GM08714 (cell line): ENCODE data around the gene EDN1.
"Not testable (repeated sequence)": the region's sequence is repeated elsewhere in the genome, so short reads cannot be mapped to it uniquely, and the experiment has no call there.

Experiments
- H3K4me3 ChIP-seq: fragments of 200-500 bp; sonication (Bioruptor generic); 2 replicates; pipeline ENCODE4 v1.5.1; 2014; ENCODE audit warnings: mild to moderate bottlenecking, low read length, inconsistent platforms
- ZNF274 ChIP-seq: IDR thresholded peaks from 2 replicates; pipeline ENCODE4 v1.6.1; 2012; ENCODE audit warnings: mild to moderate bottlenecking, low read depth, low read length

EDN1 gene

DNA sequence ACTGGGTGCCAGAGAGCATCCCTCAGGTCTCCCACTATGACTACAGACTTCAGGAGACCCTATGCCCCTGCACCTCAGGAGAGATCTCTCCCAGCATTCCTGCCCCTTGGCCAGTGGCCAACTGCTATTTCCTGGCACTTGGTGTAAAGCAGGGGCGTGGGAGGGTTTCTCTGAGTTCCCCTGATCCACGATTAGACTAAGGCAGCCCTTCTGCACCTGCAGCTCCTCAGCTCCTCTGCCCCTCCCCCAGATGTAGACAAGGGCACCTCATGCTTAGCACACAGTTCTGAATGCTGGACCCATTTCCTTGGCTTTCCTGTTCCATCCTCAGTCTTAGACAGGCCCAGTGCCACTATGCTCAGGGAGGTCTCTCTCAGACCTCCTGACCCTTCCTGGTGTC, 28.6 kb downstream of the EDN1 start:
- no peak overlapping the region for H3K4me3 ChIP-seq
- no peak for TF ChIP-seq ZNF274

DNA sequence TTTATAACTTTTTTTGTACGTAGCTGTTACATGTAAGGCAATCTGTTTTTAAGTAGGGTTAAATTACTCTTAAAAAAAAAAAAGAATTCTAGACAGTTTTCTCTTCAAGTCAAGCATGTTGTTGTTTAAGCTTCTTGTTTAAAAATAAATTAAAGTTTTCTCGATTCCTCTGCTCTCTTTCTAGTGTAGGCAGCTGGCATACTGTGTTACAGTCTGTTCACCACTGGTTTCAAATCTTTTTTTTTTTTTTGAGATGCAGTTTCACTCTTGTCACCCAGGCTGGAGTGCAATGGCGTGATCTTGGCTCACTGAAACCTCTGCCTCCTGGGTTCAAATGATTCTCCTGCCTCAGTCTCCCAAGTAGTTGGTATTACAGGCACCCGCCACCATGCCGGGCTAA, 29.9 kb downstream of the EDN1 start:
- not testable (repeated sequence) for H3K4me3 ChIP-seq

DNA sequence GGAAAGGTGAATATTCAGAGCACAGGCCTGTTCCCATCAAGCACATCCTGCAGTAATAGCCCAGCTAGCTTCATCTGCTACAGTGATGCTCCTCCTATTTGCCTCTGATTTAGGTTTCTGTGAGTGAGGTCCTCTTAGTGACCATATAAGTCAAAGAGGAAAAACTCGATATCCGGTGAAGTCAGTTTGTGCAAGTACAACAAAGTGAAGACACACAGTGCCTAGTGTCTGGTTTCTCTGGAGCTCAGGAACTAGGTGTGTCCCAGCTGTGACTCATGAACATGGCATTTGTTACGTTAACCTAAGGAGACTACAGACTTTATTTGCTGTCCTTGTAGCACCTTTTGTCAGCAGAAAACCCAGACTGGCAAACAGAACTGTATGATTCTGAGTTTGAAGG, 33.9 kb downstream of the EDN1 start:
- no peak overlapping the region for H3K4me3 ChIP-seq
- no peak for TF ChIP-seq ZNF274

DNA sequence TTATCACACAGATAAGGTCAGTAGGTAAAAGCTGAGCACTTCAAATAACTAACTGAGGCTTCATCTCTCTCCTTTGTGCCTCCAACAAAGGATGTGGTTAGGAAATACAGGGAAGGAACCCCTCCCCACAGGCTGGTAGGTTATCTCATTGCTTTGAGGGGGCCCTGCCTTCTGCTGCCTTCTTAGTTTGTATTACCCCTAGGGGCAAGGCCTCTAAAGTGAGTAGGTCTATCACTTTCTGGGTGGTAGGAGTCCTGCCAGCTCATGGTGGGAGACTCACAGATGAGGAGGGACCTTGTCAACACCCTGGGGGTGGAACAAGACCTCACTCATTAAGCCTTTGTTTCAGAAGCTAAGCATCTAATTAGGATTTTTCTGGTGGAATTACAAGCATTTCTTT, 34.6 kb downstream of the EDN1 start:
- no peak for TF ChIP-seq ZNF274
- no peak overlapping the region for H3K4me3 ChIP-seq

DNA sequence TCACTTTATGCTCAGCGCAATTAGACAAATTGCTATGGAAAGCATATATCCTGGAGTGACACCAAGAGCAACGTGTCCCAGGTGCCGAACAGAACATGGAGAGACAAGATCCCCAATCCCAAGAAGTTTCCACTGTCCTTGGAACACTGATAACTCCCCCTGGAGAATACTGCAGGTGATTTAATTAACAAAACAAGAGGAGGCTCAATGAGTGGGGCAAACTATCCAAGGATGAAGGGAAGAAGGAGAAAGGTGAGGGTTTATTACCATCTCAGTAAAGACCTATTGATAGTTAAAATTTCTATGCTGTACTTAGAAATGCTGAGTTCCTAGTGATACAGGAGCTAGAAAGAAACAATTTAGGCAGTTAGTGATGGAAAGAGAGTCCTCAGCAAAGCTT, 35.7 kb downstream of the EDN1 start:
- TF ChIP-seq ZNF274 = no peak
- H3K4me3 ChIP-seq = no peak overlapping the region

DNA sequence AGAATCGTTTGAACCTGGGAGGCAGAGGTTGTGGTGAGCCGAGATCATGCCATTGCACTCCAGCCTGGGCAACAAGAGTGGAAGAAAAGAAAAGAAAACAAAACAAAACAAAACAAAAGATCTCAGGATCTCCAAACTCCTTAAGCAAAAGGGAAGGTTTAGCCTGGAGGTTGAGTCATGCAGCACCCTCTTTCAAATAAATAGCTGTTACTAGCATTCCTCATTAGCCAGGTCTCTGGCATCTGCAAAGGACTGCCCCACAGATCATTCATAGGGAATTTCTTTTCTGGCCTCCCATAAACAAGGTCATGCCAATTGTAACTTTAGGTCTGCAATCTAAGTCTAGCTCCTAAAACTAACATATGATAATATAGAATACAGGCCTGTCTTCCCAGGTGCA, 37.2 kb downstream of the EDN1 start:
- no peak overlapping the region for H3K4me3 ChIP-seq
- no peak for TF ChIP-seq ZNF274

DNA sequence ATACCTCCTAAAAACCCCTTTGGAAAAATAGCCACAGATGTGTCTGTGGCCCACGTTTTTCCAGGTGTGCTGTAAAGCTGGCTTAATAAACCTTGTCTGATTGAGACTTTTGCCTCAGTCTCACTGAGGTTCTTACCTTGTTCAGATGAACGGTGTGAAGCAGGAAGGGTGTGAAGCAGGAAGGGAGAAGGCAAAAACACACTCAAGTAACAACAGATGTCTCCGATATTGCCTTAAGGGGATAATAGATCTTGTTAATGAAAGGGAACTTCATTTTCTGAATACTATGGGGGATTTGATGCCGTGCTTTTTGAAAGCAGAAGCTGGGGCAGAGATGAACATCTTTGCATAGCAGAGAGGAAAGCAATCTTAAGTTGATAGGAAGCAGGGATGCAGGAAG, 37.8 kb downstream of the EDN1 start:
- no peak for TF ChIP-seq ZNF274
- H3K4me3 ChIP-seq = no peak overlapping the region

DNA sequence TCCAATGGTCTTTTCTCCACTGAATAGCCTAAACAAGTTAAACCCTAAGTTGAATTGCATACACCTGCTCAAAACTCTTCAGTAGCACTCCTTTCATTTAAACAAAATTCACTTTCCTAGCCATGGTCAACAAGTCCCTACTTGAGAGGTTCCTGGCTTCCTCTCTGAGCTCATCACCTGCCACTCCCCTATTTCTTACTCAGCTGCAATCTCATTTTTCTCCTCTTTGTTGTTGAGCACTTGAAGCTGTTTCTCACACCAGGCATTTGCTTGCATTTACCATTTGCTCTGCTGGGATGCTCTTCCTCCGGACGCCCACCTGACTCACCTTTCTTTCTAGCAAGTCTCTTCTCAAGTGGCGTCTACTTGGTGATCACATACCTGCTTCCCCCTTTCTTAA, 38.5 kb downstream of the EDN1 start:
- TF ChIP-seq ZNF274 = no peak
- H3K4me3 ChIP-seq = no peak overlapping the region

DNA sequence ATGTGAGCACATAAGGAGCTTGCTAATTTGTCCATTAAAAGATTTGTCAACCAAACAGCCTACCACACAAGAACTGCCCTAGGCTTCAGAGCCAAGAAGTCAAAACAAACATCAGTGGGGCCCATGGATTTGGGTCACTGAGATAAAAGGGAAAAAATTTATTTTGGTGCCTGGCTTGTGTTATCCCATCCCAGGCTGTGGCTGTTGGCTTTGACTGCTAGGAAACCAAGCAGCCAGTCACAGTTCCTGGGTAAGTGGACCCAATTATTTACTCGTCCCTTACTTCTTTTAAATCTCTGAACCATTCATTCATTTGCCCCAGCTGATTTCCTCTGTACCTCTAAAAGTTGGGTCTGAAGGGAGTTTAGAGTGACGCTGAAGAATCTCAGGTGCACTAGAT, 41.3 kb downstream of the EDN1 start:
- TF ChIP-seq ZNF274 = no peak
- H3K4me3 ChIP-seq = no peak overlapping the region

DNA sequence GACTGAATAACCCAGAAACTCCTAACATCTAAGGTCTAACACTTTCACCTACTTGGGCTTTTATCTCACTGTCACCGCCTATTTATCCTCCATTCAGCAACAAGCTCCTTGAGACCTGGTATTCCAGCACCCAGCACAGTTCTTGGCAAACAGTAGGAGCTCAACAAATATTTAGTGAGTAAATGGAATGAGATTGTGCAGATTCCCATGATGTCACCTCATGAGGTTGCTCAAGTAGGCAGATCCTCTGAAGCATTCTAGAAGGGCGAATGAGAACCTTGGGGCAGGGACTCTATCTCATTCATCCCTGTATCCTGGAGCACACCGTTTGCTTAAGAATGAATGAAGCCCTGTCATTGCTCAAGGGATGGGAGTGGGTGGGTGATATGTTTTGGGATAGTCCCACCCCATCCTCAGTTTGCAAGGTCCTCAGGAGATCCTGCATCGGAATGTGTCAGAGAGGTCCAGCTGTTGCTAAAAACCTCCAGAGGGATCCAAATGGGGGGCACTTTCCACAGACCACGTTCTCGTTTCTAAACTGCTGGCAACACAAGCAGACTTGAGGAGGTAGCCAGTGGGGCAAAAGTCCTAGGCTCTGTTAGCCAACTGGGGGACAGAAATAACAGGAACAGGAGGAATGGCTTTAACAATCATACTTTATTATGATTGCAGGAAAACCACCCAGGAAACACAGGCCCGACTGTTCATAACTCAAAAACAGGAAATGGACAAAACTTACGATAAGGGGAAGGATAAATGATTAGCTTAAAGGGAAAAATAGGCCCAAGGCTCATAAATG, 42.0 kb downstream of the EDN1 start:
- H3K4me3 ChIP-seq = no peak overlapping the region
- no peak for TF ChIP-seq ZNF274

DNA sequence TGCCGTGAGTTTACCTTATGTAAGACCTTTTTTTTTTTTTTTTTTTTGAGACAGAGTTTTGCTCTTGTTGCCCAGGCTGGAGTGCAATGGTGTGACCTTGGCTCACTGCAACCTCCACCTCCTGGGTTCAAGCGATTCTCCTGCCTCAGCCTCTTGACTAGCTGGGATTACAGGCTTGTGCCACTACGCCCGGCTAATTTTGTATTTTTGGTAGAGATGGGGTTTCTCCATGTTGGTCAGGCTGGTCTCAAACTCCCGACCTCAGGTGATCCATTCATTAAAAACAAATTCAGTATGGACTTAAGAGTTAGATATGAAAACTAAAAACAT, 42.6 kb downstream of the EDN1 start:
- not testable (repeated sequence) for H3K4me3 ChIP-seq

DNA sequence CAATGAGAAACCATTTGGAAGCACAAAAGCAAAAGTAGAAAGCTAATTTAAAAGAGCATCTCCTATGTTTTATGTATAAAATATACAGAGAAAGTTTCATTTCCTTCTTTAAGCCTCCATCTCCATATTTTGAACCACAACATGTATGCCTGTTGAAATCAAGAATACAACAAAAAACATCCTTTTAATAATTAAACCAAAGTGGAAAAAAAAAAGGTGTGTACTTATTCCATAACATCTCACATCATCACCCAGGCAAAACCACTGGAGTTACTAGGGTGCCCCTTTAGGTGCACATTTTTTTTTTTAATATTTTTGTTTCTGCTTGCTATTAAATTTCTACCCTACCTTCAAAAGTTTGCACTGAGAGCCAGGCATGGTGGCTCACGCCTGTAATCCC, 43.0 kb downstream of the EDN1 start:
- no peak for TF ChIP-seq ZNF274
- H3K4me3 ChIP-seq = no peak overlapping the region

DNA sequence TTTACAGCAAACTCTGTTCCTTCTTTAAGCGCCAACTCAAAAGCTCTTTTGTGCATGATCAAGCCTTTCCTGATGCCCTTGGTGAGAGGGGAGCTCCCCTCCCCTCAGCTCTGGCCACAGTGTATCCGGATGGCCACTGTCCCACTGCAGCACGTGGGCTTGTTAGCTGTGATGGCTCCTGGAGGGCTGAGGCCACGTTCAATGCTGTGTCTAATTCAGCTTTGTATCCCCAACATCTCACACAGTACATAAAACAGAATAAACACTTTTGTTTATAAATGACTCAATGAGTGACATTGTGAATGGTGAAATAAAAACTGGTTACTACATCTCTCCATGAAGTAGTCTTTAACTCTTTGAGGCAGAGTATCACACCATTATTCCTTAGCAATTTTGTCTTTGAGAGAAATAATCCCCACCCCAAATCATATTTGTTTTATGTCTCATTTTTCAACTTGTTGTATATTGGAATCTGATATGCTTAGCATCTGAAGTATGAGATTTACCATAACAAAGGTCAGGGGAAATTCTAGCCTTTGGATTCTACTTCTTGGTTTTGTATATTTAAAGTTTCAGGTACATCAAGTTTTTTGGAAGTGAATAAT, 44.5 kb downstream of the EDN1 start:
- TF ChIP-seq ZNF274 = no peak
- no peak overlapping the region for H3K4me3 ChIP-seq

DNA sequence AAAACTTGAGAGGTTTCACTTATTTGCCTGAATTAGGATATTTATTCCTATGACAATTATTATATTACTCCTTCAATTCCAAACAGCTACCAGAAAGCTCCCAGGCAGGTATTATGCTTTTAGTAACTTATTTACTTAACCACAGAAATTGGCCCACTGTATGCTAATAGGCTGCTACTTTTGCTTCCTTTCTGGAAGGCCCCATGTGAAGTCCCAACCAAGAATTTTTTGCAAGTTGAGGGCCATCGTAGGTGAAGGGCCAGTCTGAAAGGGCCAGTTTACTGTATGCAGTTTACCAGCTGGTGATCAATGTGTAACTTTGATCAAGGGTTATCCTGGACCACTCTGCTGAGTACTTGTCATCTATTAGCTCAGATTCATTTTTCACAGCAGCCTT, 45.0 kb downstream of the EDN1 start:
- no peak overlapping the region for H3K4me3 ChIP-seq
- no peak for TF ChIP-seq ZNF274

DNA sequence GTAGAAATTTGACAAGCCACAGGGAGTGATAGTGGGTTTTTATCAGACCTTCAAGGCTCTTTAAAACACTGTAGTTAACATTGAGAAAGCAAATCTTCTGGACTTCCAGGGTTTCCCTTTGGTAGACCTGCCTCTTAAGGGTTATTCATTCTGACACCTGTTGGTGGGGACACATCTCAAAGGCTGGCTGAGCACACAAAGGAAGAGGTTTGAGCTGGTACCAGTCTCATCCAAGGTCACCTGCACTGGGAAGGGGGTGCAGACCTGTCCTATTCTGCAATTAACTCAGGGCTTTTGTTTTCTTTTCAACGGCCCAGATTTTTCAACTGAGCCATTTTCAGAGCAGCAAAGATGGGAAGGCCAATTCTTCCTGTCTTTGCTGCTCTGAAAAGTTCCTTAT, 45.6 kb downstream of the EDN1 start:
- H3K4me3 ChIP-seq = no peak overlapping the region; the same call in 1 of the 2 replicates
- TF ChIP-seq ZNF274 = no peak
